H9 (cell line): Measurements from ENCODE around the gene UBALD1. TPM values are rescaled to one million over a fixed set of nuclear protein-coding genes. Genes with fewer than 3 reads are reported as not detected.

Experiments used
- DNase-seq: peaks from one replicate; pipeline ENCODE4 v3.0.0-alpha.2; 2017
- H2AFZ ChIP-seq: one replicate; pipeline ENCODE4 v1.6.1; 2013; ENCODE audit warnings: mild to moderate bottlenecking, low read length, control low read depth, moderate library complexity
- H2AK5ac ChIP-seq: 2 replicates; pipeline ENCODE4 v1.6.1; 2013; ENCODE audit warnings: low read length, control low read depth, mixed read lengths; ENCODE audit not compliant: insufficient read length
- H2BK120ac ChIP-seq: one replicate; pipeline ENCODE4 v1.6.1; 2013; ENCODE audit warnings: low read depth, mild to moderate bottlenecking, low read length, control low read depth, inconsistent platforms; ENCODE audit not compliant: poor library complexity, severe bottlenecking
- H2BK12ac ChIP-seq: 2 replicates; pipeline ENCODE4 v1.6.1; 2013; ENCODE audit warnings: low read length, control low read depth, mixed read lengths, low read depth; ENCODE audit not compliant: insufficient read length
- H2BK15ac ChIP-seq: 2 replicates; pipeline ENCODE4 v1.6.1; 2013; ENCODE audit warnings: low read depth, low read length, control low read depth
- H2BK20ac ChIP-seq: one replicate; pipeline ENCODE4 v1.6.1; 2013; ENCODE audit warnings: low read depth, mild to moderate bottlenecking, low read length, control low read depth, inconsistent platforms; ENCODE audit not compliant: poor library complexity, severe bottlenecking
- H2BK5ac ChIP-seq: 2 replicates; pipeline ENCODE4 v1.6.1; 2013; ENCODE audit warnings: low read length, control low read depth, mixed read lengths; ENCODE audit not compliant: insufficient read length
- H3K14ac ChIP-seq: 2 replicates; pipeline ENCODE4 v1.6.1; 2013; ENCODE audit warnings: low read length, control low read depth; ENCODE audit not compliant: insufficient read depth
- H3K18ac ChIP-seq: 2 replicates; pipeline ENCODE4 v1.6.1; 2013; ENCODE audit warnings: low read depth, mild to moderate bottlenecking, mixed read lengths, low read length, control low read depth; ENCODE audit not compliant: insufficient read length
- H3K23ac ChIP-seq: 2 replicates; pipeline ENCODE4 v1.6.1; 2013; ENCODE audit warnings: low read length, control low read depth, mixed read lengths, low read depth; ENCODE audit not compliant: insufficient read length
- H3K23me2 ChIP-seq: 2 replicates; pipeline ENCODE4 v1.6.1; 2013; ENCODE audit warnings: low read depth, mild to moderate bottlenecking, mixed read lengths, low read length, control low read depth; ENCODE audit not compliant: insufficient read length, poor library complexity, severe bottlenecking
- H3K27ac ChIP-seq: 2 replicates; pipeline ENCODE4 v1.5.1; 2013; ENCODE audit warnings: low read length, control low read depth, mixed read lengths, low read depth; ENCODE audit not compliant: insufficient read length
- H3K27me3 ChIP-seq: 2 replicates; pipeline ENCODE4 v1.6.1; 2013; ENCODE audit warnings: low read length, control low read depth, inconsistent platforms; ENCODE audit not compliant: insufficient read depth
- H3K4ac ChIP-seq: 2 replicates; pipeline ENCODE4 v1.6.1; 2013; ENCODE audit warnings: low read depth, mild to moderate bottlenecking, control low read depth, inconsistent platforms, low read length, moderate library complexity
- H3K4me1 ChIP-seq: 2 replicates; pipeline ENCODE4 v1.6.1; 2013; ENCODE audit warnings: low read length, control low read depth, inconsistent platforms; ENCODE audit not compliant: insufficient read depth
- H3K4me2 ChIP-seq: 2 replicates; pipeline ENCODE4 v1.6.1; 2013; ENCODE audit warnings: low read length, control low read depth, mixed read lengths; ENCODE audit not compliant: insufficient read length, insufficient read depth
- H3K56ac ChIP-seq: 2 replicates; pipeline ENCODE4 v1.6.1; 2013; ENCODE audit warnings: low read depth, mild to moderate bottlenecking, mixed read lengths, low read length, control low read depth; ENCODE audit not compliant: insufficient read length
- H3K79me1 ChIP-seq: 2 replicates; pipeline ENCODE4 v1.6.1; 2013; ENCODE audit warnings: low read depth, mild to moderate bottlenecking, moderate library complexity, low read length, control low read depth, inconsistent platforms; ENCODE audit not compliant: insufficient read depth, poor library complexity, severe bottlenecking
- H3K79me2 ChIP-seq: 2 replicates; pipeline ENCODE4 v1.6.1; 2013; ENCODE audit warnings: low read length, control low read depth, inconsistent platforms; ENCODE audit not compliant: insufficient read depth
- H3K9ac ChIP-seq: 2 replicates; pipeline ENCODE4 v1.6.1; 2013; ENCODE audit warnings: low read length, control low read depth, mixed read lengths; ENCODE audit not compliant: insufficient read length; ENCODE audit errors: extremely low read depth
- H3K9me3 ChIP-seq: one replicate; pipeline ENCODE4 v1.6.1; 2013; ENCODE audit warnings: low read depth, low read length, inconsistent platforms; ENCODE audit not compliant: control insufficient read depth
- H3T11ph ChIP-seq: one replicate; pipeline ENCODE4 v1.6.1; 2013; ENCODE audit warnings: mild to moderate bottlenecking, low read length, control low read depth, inconsistent platforms
- H4K20me1 ChIP-seq: one replicate; pipeline ENCODE4 v1.6.1; 2013; ENCODE audit not compliant: control insufficient read depth, insufficient read length, insufficient read depth
- H4K5ac ChIP-seq: 2 replicates; pipeline ENCODE4 v1.6.1; 2013; ENCODE audit warnings: low read depth, mild to moderate bottlenecking, mixed read lengths, low read length, control low read depth; ENCODE audit not compliant: insufficient read length
- H4K8ac ChIP-seq: replicated peaks from 2 replicates; pipeline ENCODE4 v1.6.1; 2013; ENCODE audit warnings: low read length, control low read depth, mixed read lengths, low read depth; ENCODE audit not compliant: insufficient read length
- H4K91ac ChIP-seq: 2 replicates; pipeline ENCODE4 v1.6.1; 2013; ENCODE audit warnings: low read depth, mild to moderate bottlenecking, moderate library complexity, mixed read lengths, low read length, control low read depth; ENCODE audit not compliant: insufficient read length
- H3K27ac Mint-ChIP-seq, 3 experiments: 2 replicates in 2 of 3; 3 replicates in 1 of 3; pipeline ENCODE4 v1.8.0; 2020 to 2021; ENCODE audit warnings: mixed read lengths in 3 of 3, mild to moderate bottlenecking in 1 of 3, moderate library complexity in 1 of 3
- H3K27me3 Mint-ChIP-seq: 2 replicates; pipeline ENCODE4 v1.8.0; 2021; ENCODE audit warnings: low read depth, mild to moderate bottlenecking, moderate library complexity, mixed read lengths
- H3K36me3 Mint-ChIP-seq, 3 experiments: 2 replicates in 2 of 3; 3 replicates in 1 of 3; pipeline ENCODE4 v1.8.0; 2020 to 2021; ENCODE audit warnings: low read depth in 3 of 3, mixed read lengths in 3 of 3; ENCODE audit not compliant: insufficient read depth in 1 of 3
- H3K4me1 Mint-ChIP-seq, 2 experiments: 2 replicates each; pipeline ENCODE4 v1.8.0; 2020; ENCODE audit warnings: mixed read lengths in 2 of 2
- H3K4me3 Mint-ChIP-seq, 2 experiments: 2 replicates in 1 of 2; 3 replicates in 1 of 2; pipeline ENCODE4 v1.8.0; 2020 to 2021; ENCODE audit warnings: mild to moderate bottlenecking in 2 of 2, mixed read lengths in 2 of 2, moderate library complexity in 1 of 2
- H3K9me3 Mint-ChIP-seq, 2 experiments: 2 replicates in 1 of 2; 3 replicates in 1 of 2; pipeline ENCODE4 v1.8.0; 2020; ENCODE audit warnings: mild to moderate bottlenecking in 2 of 2, mixed read lengths in 2 of 2, moderate library complexity in 1 of 2
- CTCF ChIP-seq: fragments of 200-600 bp; sonication (generic); conservative IDR thresholded peaks from 3 replicates; pipeline ENCODE4 v1.8.0; 2021; ENCODE audit warnings: antibody characterized with exemption, mild to moderate bottlenecking
- WGBS: extraction: QIAGEN DNeasy Blood & Tissue Kit; methylation state at CpG from one replicate; pipeline ENCODE4 v1.1.7; 2013; ENCODE audit warnings: missing lambda C conversion rate, low lambda C conversion rate, mixed read lengths; ENCODE audit not compliant: insufficient read length; ENCODE audit errors: extremely low coverage; 5-methylcytosine and 5-hydroxymethylcytosine counted together
- total RNA-seq: library from RNA; stranded (reverse); gene quantifications from 2 replicates; pipeline ENCODE4 v1.2.1, GENCODE V29; 2021

Gene UBALD1
- total RNA-seq, 1 experiment from 2014 or later, result 80.9 TPM

- Histone ChIP-seq H2BK12ac (no peak overlapping the region), H3K4ac (no peak overlapping the region), H2BK15ac (no peak overlapping the region), H3K23me2 (no peaks in the 10 kb centered on the region), H3K27me3 (no peaks in the 10 kb centered on the region), H2BK5ac (no peak overlapping the region), H4K91ac (no peak overlapping the region), H2AFZ (no peak overlapping the region), H3T11ph (no peak overlapping the region), H3K4me2 (no peak overlapping the region), H4K8ac (no peak overlapping the region), H4K5ac (no peak overlapping the region), H3K79me2 (no peaks in the 10 kb centered on the region), H3K9ac (no peak overlapping the region), H3K56ac (no peak overlapping the region), H3K4me1 (no peaks in the 10 kb centered on the region), H3K14ac (no peak overlapping the region), H4K20me1 (no peaks in the 10 kb centered on the region), H2BK20ac (no peak overlapping the region), H3K23ac (no peak overlapping the region), H2AK5ac (no peak overlapping the region), H2BK120ac (no peak overlapping the region), H3K9me3 (no peaks in the 10 kb centered on the region), H3K18ac (no peak overlapping the region), H3K27ac (no peak overlapping the region), H3K79me1 (no peaks in the 10 kb centered on the region)
- no peak for TF ChIP-seq CTCF
- no peak overlapping the region for H3K27ac Mint-ChIP-seq
- no peak for DNase-seq
- H3K9me3 Mint-ChIP-seq, result no peaks in the 10 kb centered on the region
- no peaks in the 10 kb centered on the region; the same call in 1 of the 2 replicates for H3K27me3 Mint-ChIP-seq
- H3K4me3 Mint-ChIP-seq, result no peak overlapping the region
- peaks cover 0 to 8% of the 10 kb centered on the region in 2 experiments; a peak in 2 of 4 replicates for H3K4me1 Mint-ChIP-seq
- WGBS, result no CpG with 5 or more reads among the region's 18 CpGs
- peaks cover 11 to 49% (median 32%) of the 10 kb centered on the region in 3 experiments; a peak in 6 of 7 replicates for H3K36me3 Mint-ChIP-seq
These were observed 45.8 kb upstream of the UBALD1 start for GRCh38 chr16:4660454-4661007.
